Gastroesophageal sphincter (tissue), 3 donors: ENCODE results near the gene RPS6KA4.

Experiments used
- EP300 ChIP-seq: sonication (generic); formaldehyde crosslinking; IDR thresholded peaks from one replicate; pipeline ENCODE4 v1.6.1; 2017; ENCODE audit warnings: antibody characterized with exemption, mild to moderate bottlenecking
- POLR2A ChIP-seq, 2 donors: fragments of 450-650 bp; IDR thresholded peaks; one replicate each; pipeline ENCODE4 v1.6.1; 2017; ENCODE audit warnings: antibody characterized with exemption in 2 of 2, mild to moderate bottlenecking in 2 of 2, moderate library complexity in 1 of 2
- POLR2AphosphoS5 ChIP-seq: sonication (generic); formaldehyde crosslinking; IDR thresholded peaks from one replicate; pipeline ENCODE4 v1.6.1; 2017; ENCODE audit warnings: antibody characterized with exemption
- TF ChIP-seq, protein P1 (sequence below), 4 experiments: fragments of 200-600 bp in 2 of 4; fragments of 450-650 bp in 2 of 4; sonication (generic) in 1 of 4; IDR thresholded peaks; one replicate each; pipeline ENCODE4 v1.5.1; 2017 to 2019; ENCODE audit warnings: antibody characterized with exemption in 4 of 4, mild to moderate bottlenecking in 2 of 4, moderate library complexity in 2 of 4

DNA sequence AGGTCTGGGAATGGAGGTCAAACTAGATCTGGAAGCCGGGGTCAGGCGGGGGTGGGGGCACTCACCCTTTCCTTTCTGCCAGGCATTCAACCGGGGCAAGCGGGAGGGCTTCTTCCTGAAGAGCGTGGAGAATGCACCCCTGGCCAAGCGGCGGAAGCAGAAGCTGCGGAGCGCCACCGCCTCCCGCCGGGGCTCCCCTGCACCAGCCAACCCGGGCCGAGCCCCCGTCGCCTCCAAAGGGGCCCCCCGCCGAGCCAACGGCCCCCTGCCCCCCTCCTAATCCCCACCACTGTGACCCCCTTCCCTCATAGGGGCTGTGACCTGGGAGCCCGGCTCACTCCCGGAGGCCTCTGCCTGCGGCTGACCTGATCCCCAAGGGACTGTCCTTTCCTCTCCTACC is 12.2 kb downstream of the RPS6KA4 start:
- TF ChIP-seq, protein P1, sequence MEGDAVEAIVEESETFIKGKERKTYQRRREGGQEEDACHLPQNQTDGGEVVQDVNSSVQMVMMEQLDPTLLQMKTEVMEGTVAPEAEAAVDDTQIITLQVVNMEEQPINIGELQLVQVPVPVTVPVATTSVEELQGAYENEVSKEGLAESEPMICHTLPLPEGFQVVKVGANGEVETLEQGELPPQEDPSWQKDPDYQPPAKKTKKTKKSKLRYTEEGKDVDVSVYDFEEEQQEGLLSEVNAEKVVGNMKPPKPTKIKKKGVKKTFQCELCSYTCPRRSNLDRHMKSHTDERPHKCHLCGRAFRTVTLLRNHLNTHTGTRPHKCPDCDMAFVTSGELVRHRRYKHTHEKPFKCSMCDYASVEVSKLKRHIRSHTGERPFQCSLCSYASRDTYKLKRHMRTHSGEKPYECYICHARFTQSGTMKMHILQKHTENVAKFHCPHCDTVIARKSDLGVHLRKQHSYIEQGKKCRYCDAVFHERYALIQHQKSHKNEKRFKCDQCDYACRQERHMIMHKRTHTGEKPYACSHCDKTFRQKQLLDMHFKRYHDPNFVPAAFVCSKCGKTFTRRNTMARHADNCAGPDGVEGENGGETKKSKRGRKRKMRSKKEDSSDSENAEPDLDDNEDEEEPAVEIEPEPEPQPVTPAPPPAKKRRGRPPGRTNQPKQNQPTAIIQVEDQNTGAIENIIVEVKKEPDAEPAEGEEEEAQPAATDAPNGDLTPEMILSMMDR (IDR thresholded peaks at IDR 0.05): no peak
- TF ChIP-seq POLR2A (IDR thresholded peaks at IDR 0.05): no peak
- TF ChIP-seq POLR2AphosphoS5: no peak
- no peak for TF ChIP-seq EP300
